Measurements from ENCODE around the gene BTBD8. TPM values are rescaled to one million over a fixed set of nuclear protein-coding genes. Genes with fewer than 3 reads are reported as not detected.
A peak's percentile ranks its signal among the peaks of the same experiment; 100 is the strongest.

The BTBD8 gene
- total and polyA plus RNA-seq, 2 of the 4 experiments (the other 2 are of a cell fraction) = 0.94 to 2.0 TPM

GRCh38 chr1:92087542-92087941, 7.4 kb downstream of the BTBD8 start:
- Histone ChIP-seq H3K4me2 (ENCODE audit: low read depth, low read length) (no peak overlapping the region), H3K27me3 (ENCODE audit: control insufficient read depth, insufficient read depth, low read length) (no peaks in the 10 kb centered on the region), H2BK5ac (ENCODE audit: low read depth, low read length, poor library complexity, severe bottlenecking) (no peak overlapping the region), H3K4ac (ENCODE audit: low read depth, low read length) (no peak overlapping the region), H3K9ac (ENCODE audit: low read depth, low read length) (no peak overlapping the region), H3K79me1 (ENCODE audit: low read depth in 1 of 2, low read length in 2 of 2) (no peaks in the 10 kb centered on the region), H2AK5ac (ENCODE audit: low read depth, low read length) (no peak overlapping the region), H4K5ac (ENCODE audit: low read depth, low read length) (no peak overlapping the region), H4K91ac (ENCODE audit: insufficient read depth, low read depth, low read length) (no peak overlapping the region), H3K4me1 (ENCODE audit: control insufficient read depth, insufficient read depth, low read length) (no peaks in the 10 kb centered on the region), H2BK120ac (ENCODE audit: low read depth, low read length) (no peak overlapping the region), H2AFZ (replicated peaks; ENCODE audit: low read length, poor library complexity) (no peak overlapping the region), H3K9me1 (ENCODE audit: insufficient read depth, low read length) (no peaks in the 10 kb centered on the region), H3K27ac (ENCODE audit: insufficient read depth, low read length) (no peak overlapping the region), H2BK15ac (ENCODE audit: low read depth, low read length) (no peak overlapping the region), H3K56ac (ENCODE audit: extremely low read depth, insufficient read depth, low read length) (no peak overlapping the region), H2AK9ac (replicated peaks; ENCODE audit: low read depth, low read length, poor library complexity) (no peak overlapping the region), H3K36me3 (ENCODE audit: control insufficient read depth, insufficient read depth, low read length) (no peaks in the 10 kb centered on the region), H4K20me1 (ENCODE audit: insufficient read depth, low read length) (no peaks in the 10 kb centered on the region), H3K9me3 (ENCODE audit: control insufficient read depth, insufficient read depth, low read length) (peaks cover 15% of the 10 kb centered on the region), H3K23ac (ENCODE audit: low read depth, low read length) (no peak overlapping the region), H4K8ac (ENCODE audit: low read depth in 2 of 2, low read length in 2 of 2) (no peak overlapping the region), H3K18ac (ENCODE audit: low read depth, low read length) (no peak overlapping the region), H3K4me3 (ENCODE audit: insufficient read depth, low read depth, low read length) (no peak overlapping the region), H2BK20ac (ENCODE audit: low read depth, low read length) (no peak overlapping the region), H3K14ac (replicated peaks; ENCODE audit: low read depth, low read length) (no peak overlapping the region)
- ATAC-seq (ENCODE audit: low read depth) (no peak), DNase-seq (no peak)
- dilution Hi-C loops (cut with HindIII; ENCODE audit: low sequenced_read_pairs, unreplicated experiment) = no loop called here
- intact Hi-C loops (cut with micrococcal nuclease) = no loop called here
- no TSS peak for BruUV-seq (replicated peaks)
- POLR2A ChIA-PET (ENCODE audit: unreplicated experiment) = no interaction called here
- CTCF ChIA-PET = no interaction called here
- TF ChIP-seq CEBPB (IDR thresholded peaks at IDR 0.05; ENCODE audit: low read depth, low read length) = 0 out of 2 replicates have a peak, but pooled peaks have one; percentile 4
- TF ChIP-seq MAFK (IDR thresholded peaks at IDR 0.05; ENCODE audit: low read depth, low read length) = no peak
- in situ Hi-C loops (cut with MboI; ENCODE audit: low sequenced_read_pairs) = no loop called here
- WGBS, 2 experiments (ENCODE audit: extremely low coverage in 2 of 2, insufficient read length in 1 of 2) = 100% methylated on average over 1 of the region's 1 CpG; no CpG with 5 or more reads in 1 of the 2 experiments

Measured in IMR-90 (cell line).